Liver (tissue), 9 donors: ENCODE data around the gene ADH7. TPM values are rescaled to one million over a fixed set of nuclear protein-coding genes. Genes with fewer than 3 reads are reported as not detected.

Experiments used
- DNase-seq: peaks from one replicate; pipeline ENCODE4 v3.0.0-alpha.2; 2017; ENCODE audit warnings: low spot score
- H3K27ac ChIP-seq, 2 donors: one replicate each; pipeline ENCODE4 v1.7.0; 2013; ENCODE audit warnings: inconsistent platforms in 2 of 2, low read length in 2 of 2, control low read depth in 1 of 2, low read depth in 1 of 2, mild to moderate bottlenecking in 1 of 2
- H3K27me3 ChIP-seq, 4 donors: one replicate each; pipeline versions ENCODE4 v1.6.1 to v1.7.0; 2013; ENCODE audit warnings: low read length in 3 of 4, inconsistent platforms in 1 of 4, mild to moderate bottlenecking in 1 of 4, moderate library complexity in 1 of 4; ENCODE audit not compliant: control insufficient read depth in 4 of 4, insufficient read depth in 4 of 4
- H3K36me3 ChIP-seq, 4 donors: one replicate each; pipeline versions ENCODE4 v1.6.1 to v1.7.0; 2013; ENCODE audit warnings: low read length in 3 of 4, mild to moderate bottlenecking in 3 of 4, low read depth in 1 of 4, moderate library complexity in 1 of 4; ENCODE audit not compliant: control insufficient read depth in 4 of 4, insufficient read depth in 3 of 4
- H3K4me1 ChIP-seq, 4 donors: one replicate each; pipeline versions ENCODE4 v1.6.1 to v1.7.0; 2013; ENCODE audit warnings: low read length in 3 of 4, mild to moderate bottlenecking in 3 of 4, moderate library complexity in 1 of 4; ENCODE audit not compliant: control insufficient read depth in 4 of 4, insufficient read depth in 4 of 4
- H3K4me3 ChIP-seq, 3 donors: one replicate each; pipeline versions ENCODE4 v1.6.1 to v1.7.0; 2013; ENCODE audit warnings: low read length in 3 of 3, control low read depth in 1 of 3, low read depth in 1 of 3, mild to moderate bottlenecking in 1 of 3
- H3K9ac ChIP-seq, 2 donors: one replicate each; pipeline ENCODE4 v1.7.0; 2013; ENCODE audit warnings: low read length in 2 of 2, mild to moderate bottlenecking in 2 of 2, moderate library complexity in 2 of 2, control low read depth in 1 of 2, low read depth in 1 of 2
- H3K9me3 ChIP-seq, 4 donors: one replicate each; pipeline versions ENCODE4 v1.6.1 to v1.7.0; 2013; ENCODE audit warnings: low read length in 3 of 4; ENCODE audit not compliant: control insufficient read depth in 4 of 4
- ATF3 ChIP-seq: IDR thresholded peaks from 2 replicates; pipeline ENCODE4 v1.6.1; 2016; ENCODE audit warnings: antibody characterized with exemption
- CTCF ChIP-seq: fragments of 150-350 bp; IDR thresholded peaks from 2 replicates; pipeline ENCODE4 v1.5.1; 2017; ENCODE audit warnings: improper control_type of control experiment, low read depth, low read length; ENCODE audit not compliant: missing input control
- EGR1 ChIP-seq, 2 donors: IDR thresholded peaks; 2 replicates each; pipeline ENCODE4 v1.6.1; 2016 to 2018; ENCODE audit warnings: antibody characterized with exemption in 2 of 2, low read depth in 2 of 2
- FOXA1 ChIP-seq: IDR thresholded peaks from 2 replicates; pipeline ENCODE4 v1.6.1; 2016; ENCODE audit warnings: antibody characterized with exemption
- FOXA2 ChIP-seq: IDR thresholded peaks from 2 replicates; pipeline ENCODE4 v1.6.1; 2016; ENCODE audit warnings: antibody characterized with exemption
- GABPA ChIP-seq, 2 donors: IDR thresholded peaks in 1 of 2; conservative IDR thresholded peaks in 1 of 2; 2 replicates each; pipeline ENCODE4 v1.6.1; 2016; ENCODE audit warnings: antibody characterized with exemption in 2 of 2, mild to moderate bottlenecking in 1 of 2, moderate library complexity in 1 of 2
- HNF4A ChIP-seq, 2 donors: conservative IDR thresholded peaks; 2 replicates each; pipeline ENCODE4 v1.6.1; 2016; ENCODE audit warnings: antibody characterized with exemption in 2 of 2, mild to moderate bottlenecking in 2 of 2
- HNF4G ChIP-seq: IDR thresholded peaks from 2 replicates; pipeline ENCODE4 v1.6.1; 2016; ENCODE audit warnings: antibody characterized with exemption
- JUND ChIP-seq, 2 donors: IDR thresholded peaks; 2 replicates each; pipeline ENCODE4 v1.6.1; 2016; ENCODE audit warnings: antibody characterized with exemption in 2 of 2
- NR2F2 ChIP-seq: IDR thresholded peaks from 2 replicates; pipeline ENCODE4 v1.6.1; 2016; ENCODE audit warnings: antibody characterized with exemption
- RAD21 ChIP-seq, 2 donors: IDR thresholded peaks; 2 replicates each; pipeline ENCODE4 v1.6.1; 2016; ENCODE audit warnings: antibody characterized with exemption in 2 of 2, mild to moderate bottlenecking in 2 of 2
- RXRA ChIP-seq, 2 donors: IDR thresholded peaks; 2 replicates each; pipeline ENCODE4 v1.6.1; 2017 to 2018; ENCODE audit warnings: antibody characterized with exemption in 2 of 2, mild to moderate bottlenecking in 1 of 2
- SP1 ChIP-seq: IDR thresholded peaks from 2 replicates; pipeline ENCODE4 v1.6.1; 2018; ENCODE audit warnings: antibody characterized with exemption, mild to moderate bottlenecking
- TAF1 ChIP-seq: conservative IDR thresholded peaks from 2 replicates; pipeline ENCODE4 v1.6.1; 2016; ENCODE audit warnings: antibody characterized with exemption, mild to moderate bottlenecking
- YY1 ChIP-seq: IDR thresholded peaks from 2 replicates; pipeline ENCODE4 v1.6.1; 2016; ENCODE audit warnings: antibody characterized with exemption, mild to moderate bottlenecking
- WGBS: extraction: QIAGEN DNeasy Blood & Tissue Kit; methylation state at CpG from one replicate; pipeline ENCODE4 v1.1.7; 2013; 5-methylcytosine and 5-hydroxymethylcytosine counted together
- polyA plus RNA-seq, 2 donors: library from polyadenylated mRNA; stranded (reverse) in 1 of 2; unstranded in 1 of 2; fragments of 200-250 nt in 1 of 2; fragments of >200 nt in 1 of 2; fragmentation: Nextera tagmentation in 1 of 2; extraction: Ambion mirVana in 1 of 2; gene quantifications; one replicate each; pipeline versions ENCODE4 v1.2.1 to v1.2.3, GENCODE V29; 2013 to 2015
- total RNA-seq, 2 donors: library from RNA; depleted of rRNA; stranded (reverse); fragments of >200 nt; gene quantifications; one replicate each; pipeline ENCODE4 v1.2.3, GENCODE V29; 2014
- TF ChIP-seq, protein P1 (sequence below): IDR thresholded peaks from 2 replicates; pipeline ENCODE4 v1.6.1; 2016; ENCODE audit warnings: antibody characterized with exemption
- TF ChIP-seq, protein P2 (sequence below): IDR thresholded peaks from 2 replicates; pipeline ENCODE4 v1.6.1; 2016; ENCODE audit warnings: antibody characterized with exemption
- TF ChIP-seq, protein P3 (sequence below): IDR thresholded peaks from 2 replicates; pipeline ENCODE4 v1.6.1; 2016; ENCODE audit warnings: antibody characterized with exemption, mild to moderate bottlenecking
- donor health status: healthy.
- donor health status: healthy.
- donor health status: healthy.
- donor health status: healthy.
- donor health status: healthy.

The ADH7 gene
- total and polyA plus RNA-seq, 4 donors = under 0.01 TPM; not detected in 3

DNA sequence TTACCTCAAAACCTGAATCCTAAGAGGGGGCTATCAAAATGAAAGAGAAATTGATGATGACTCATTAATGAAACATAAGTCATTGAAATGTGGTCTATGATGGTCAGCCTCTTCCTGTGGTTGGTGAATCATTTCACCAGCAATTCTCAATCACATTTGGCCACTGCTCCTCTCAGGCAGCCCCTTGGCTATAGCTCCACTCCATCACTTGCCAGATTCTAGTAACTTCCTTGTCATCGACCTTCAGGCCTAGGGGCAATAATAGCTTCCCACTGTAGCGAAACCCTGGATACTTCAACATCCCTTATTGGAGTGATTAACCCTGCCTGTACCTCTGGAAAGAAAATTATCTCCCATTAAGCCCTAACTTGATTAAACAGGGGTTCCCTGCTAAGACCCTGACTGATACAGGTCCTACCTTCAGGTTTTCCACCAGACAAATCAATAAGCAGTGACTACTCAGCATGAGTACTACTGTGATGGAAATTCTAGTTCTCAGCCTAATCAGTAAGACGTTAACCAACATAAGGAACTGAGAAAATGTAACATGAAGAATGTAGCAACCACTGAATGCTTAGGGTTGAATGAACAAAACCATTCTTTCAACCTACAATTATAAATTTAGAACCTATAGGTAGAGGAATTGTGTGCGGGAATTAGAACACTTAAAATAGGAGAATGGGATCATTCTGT lies 30.4 kb downstream of the ADH7 start:
- Histone ChIP-seq H3K27me3 (no peaks in the 10 kb centered on the region), H3K36me3 (no peaks in the 10 kb centered on the region), H3K9me3 (no peaks in the 10 kb centered on the region), H3K4me3 (no peak overlapping the region), H3K4me1 (peaks cover 4 to 60% (median 36%) of the 10 kb centered on the region in 4 donors), H3K9ac (peak overlapping the region; percentile 76 to 85), H3K27ac (peak overlapping the region; percentile 93 to 96)
- DNase-seq = no peak
- TF ChIP-seq JUND (IDR thresholded peaks at IDR 0.05) = peak in 1 of 2 donors; percentile 31
- TF ChIP-seq, protein P1, sequence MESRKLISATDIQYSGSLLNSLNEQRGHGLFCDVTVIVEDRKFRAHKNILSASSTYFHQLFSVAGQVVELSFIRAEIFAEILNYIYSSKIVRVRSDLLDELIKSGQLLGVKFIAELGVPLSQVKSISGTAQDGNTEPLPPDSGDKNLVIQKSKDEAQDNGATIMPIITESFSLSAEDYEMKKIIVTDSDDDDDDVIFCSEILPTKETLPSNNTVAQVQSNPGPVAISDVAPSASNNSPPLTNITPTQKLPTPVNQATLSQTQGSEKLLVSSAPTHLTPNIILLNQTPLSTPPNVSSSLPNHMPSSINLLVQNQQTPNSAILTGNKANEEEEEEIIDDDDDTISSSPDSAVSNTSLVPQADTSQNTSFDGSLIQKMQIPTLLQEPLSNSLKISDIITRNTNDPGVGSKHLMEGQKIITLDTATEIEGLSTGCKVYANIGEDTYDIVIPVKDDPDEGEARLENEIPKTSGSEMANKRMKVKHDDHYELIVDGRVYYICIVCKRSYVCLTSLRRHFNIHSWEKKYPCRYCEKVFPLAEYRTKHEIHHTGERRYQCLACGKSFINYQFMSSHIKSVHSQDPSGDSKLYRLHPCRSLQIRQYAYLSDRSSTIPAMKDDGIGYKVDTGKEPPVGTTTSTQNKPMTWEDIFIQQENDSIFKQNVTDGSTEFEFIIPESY = no peak
- WGBS = 27% methylated on average over 4 of the region's 4 CpGs

- H3K4me3 ChIP-seq = no peak overlapping the region
- peak overlapping the region; percentile 93 to 96 for H3K27ac ChIP-seq
- no peaks in the 10 kb centered on the region for H3K36me3 ChIP-seq
- WGBS = 29% methylated on average over 5 of the region's 5 CpGs
- peak; percentile 90 to 92 for TF ChIP-seq HNF4A (conservative IDR thresholded peaks at IDR 0.05)
- peak; percentile 80 to 89 for TF ChIP-seq RXRA (IDR thresholded peaks at IDR 0.05)
- peak; percentile 82 for TF ChIP-seq ATF3
- TF ChIP-seq FOXA1 = peak; percentile 62
- TF ChIP-seq SP1 = peak; percentile 96
- TF ChIP-seq TAF1 = no peak
- no peak for TF ChIP-seq CTCF
- peak; percentile 40 to 67 for TF ChIP-seq JUND (IDR thresholded peaks at IDR 0.05)
- peak; percentile 56 for TF ChIP-seq HNF4G
- TF ChIP-seq, protein P2, sequence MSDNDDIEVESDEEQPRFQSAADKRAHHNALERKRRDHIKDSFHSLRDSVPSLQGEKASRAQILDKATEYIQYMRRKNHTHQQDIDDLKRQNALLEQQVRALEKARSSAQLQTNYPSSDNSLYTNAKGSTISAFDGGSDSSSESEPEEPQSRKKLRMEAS = peak; percentile 34
- peak; percentile 61 to 71 for TF ChIP-seq RAD21 (IDR thresholded peaks at IDR 0.05)
- TF ChIP-seq GABPA (IDR thresholded peaks at IDR 0.05 in 1 of 2, conservative IDR thresholded peaks at IDR 0.05 in 1 of 2) = no peak
- TF ChIP-seq, protein P3, sequence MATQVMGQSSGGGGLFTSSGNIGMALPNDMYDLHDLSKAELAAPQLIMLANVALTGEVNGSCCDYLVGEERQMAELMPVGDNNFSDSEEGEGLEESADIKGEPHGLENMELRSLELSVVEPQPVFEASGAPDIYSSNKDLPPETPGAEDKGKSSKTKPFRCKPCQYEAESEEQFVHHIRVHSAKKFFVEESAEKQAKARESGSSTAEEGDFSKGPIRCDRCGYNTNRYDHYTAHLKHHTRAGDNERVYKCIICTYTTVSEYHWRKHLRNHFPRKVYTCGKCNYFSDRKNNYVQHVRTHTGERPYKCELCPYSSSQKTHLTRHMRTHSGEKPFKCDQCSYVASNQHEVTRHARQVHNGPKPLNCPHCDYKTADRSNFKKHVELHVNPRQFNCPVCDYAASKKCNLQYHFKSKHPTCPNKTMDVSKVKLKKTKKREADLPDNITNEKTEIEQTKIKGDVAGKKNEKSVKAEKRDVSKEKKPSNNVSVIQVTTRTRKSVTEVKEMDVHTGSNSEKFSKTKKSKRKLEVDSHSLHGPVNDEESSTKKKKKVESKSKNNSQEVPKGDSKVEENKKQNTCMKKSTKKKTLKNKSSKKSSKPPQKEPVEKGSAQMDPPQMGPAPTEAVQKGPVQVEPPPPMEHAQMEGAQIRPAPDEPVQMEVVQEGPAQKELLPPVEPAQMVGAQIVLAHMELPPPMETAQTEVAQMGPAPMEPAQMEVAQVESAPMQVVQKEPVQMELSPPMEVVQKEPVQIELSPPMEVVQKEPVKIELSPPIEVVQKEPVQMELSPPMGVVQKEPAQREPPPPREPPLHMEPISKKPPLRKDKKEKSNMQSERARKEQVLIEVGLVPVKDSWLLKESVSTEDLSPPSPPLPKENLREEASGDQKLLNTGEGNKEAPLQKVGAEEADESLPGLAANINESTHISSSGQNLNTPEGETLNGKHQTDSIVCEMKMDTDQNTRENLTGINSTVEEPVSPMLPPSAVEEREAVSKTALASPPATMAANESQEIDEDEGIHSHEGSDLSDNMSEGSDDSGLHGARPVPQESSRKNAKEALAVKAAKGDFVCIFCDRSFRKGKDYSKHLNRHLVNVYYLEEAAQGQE = peak; percentile 77
- TF ChIP-seq, protein P1 = peak; percentile 81
- peak; percentile 19 for TF ChIP-seq NR2F2
- TF ChIP-seq FOXA2 = peak; percentile 69
- TF ChIP-seq EGR1 (IDR thresholded peaks at IDR 0.05; ENCODE audit: low read depth in 2 of 2) = peak in 1 of 2 donors; percentile 43
- peak; percentile 78 for TF ChIP-seq YY1
- no peaks in the 10 kb centered on the region for H3K9me3 ChIP-seq
- no peaks in the 10 kb centered on the region for H3K27me3 ChIP-seq
- peak overlapping the region; percentile 54 to 85 for H3K9ac ChIP-seq
- no peak for DNase-seq
- H3K4me1 ChIP-seq = peaks cover 4 to 55% (median 31%) of the 10 kb centered on the region in 4 donors
Measured at GRCh38 chr4:99403380-99404184, 31.6 kb downstream of the ADH7 start.
